ELR (cell line): Measurements from ENCODE around the gene COL8A2.
A peak's percentile ranks its signal among the peaks of the same experiment; 100 is the strongest.

Experiments
- DNase-seq: peaks from one replicate; pipeline ENCODE4 v3.0.0-alpha.2; 2015; ENCODE audit warnings: low read depth

Gene COL8A2

GRCh38 chr1:36157115-36157903, 32.3 kb upstream of the COL8A2 start:
- DNase-seq: no peak

GRCh38 chr1:36156329-36157114, 31.5 kb upstream of the COL8A2 start:
- peak; percentile 66 for DNase-seq

GRCh38 chr1:36155408-36156328, 30.6 kb upstream of the COL8A2 start, which contains the start of gene MAP7D1:
Gene MAP7D1 (plus strand): TSS chr1:36156160. CDS start chr1:36156418, 258 bp downstream.
- peak; percentile 92 for DNase-seq

DNA sequence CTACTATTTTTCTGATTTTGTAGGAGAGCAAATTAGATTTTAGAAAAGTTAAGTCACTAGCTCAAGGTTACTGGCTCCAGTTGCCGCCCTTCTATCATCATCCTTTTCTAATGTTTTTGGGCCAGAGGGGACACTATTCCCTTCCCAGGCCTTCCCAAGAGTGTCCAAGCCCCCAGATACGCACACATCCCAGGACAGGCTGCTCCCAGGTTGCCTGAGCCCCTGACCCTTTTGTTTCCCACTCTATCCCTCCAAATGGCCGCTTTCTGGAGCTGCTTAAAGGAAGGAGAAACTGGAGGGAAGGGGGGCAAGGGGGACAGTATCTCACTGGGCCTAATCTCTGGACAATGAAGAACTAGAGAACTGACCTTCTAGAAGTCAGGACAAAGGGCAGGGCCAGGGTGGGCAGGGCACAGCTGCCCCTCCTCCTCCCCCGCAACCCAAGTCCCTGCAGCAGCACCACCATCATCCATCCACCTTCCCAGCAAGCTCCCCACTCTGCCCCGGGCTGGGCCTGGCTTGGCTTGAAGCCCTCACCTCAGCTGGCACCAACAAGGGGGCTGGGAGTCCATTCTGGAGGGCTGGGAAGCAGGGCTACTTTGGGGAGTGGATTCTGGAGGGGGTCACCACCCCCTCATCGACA, 29.9 kb upstream of the COL8A2 start:
- no peak for DNase-seq

DNA sequence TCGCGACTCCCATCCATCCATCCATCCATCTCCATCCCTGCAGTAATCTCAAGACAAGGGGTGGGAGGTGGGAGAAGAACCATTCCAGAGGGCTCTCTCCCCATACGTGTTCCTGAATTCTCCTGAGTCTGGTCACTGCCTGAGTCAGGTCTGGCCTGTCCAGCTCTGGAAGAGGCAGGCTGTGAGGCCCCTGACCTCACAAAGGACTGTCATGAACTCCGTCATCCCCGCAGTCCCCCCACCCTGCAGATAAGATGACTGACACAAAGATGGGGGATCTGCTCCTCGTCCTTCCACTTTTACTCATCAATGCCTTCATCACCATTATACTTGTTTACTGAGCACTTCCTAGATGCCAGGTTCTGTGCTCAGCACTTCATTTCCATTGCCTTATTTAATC, 29.3 kb upstream of the COL8A2 start:
- DNase-seq: no peak

DNA sequence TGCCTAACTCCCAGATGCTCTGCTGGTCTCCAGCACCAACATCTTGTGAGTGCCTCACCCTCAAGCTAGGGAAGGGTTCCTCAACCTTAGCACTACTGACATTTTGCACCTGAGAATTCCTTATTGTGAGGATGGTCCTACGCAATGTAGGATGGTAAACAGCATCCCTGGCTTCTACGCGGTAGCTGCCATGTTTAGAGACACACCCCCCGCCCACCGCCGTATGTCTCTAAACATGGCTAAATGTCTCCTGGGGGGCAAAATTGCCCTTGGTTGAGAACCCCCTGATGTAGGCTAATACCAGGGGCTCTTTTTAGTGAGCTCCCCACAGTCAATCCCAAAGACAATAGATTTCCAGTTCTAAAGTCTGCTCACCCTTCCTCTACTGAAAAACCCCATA, 28.5 kb upstream of the COL8A2 start:
- DNase-seq: no peak

GRCh38 chr1:36151845-36152203, 26.8 kb upstream of the COL8A2 start:
- no peak for DNase-seq

DNA sequence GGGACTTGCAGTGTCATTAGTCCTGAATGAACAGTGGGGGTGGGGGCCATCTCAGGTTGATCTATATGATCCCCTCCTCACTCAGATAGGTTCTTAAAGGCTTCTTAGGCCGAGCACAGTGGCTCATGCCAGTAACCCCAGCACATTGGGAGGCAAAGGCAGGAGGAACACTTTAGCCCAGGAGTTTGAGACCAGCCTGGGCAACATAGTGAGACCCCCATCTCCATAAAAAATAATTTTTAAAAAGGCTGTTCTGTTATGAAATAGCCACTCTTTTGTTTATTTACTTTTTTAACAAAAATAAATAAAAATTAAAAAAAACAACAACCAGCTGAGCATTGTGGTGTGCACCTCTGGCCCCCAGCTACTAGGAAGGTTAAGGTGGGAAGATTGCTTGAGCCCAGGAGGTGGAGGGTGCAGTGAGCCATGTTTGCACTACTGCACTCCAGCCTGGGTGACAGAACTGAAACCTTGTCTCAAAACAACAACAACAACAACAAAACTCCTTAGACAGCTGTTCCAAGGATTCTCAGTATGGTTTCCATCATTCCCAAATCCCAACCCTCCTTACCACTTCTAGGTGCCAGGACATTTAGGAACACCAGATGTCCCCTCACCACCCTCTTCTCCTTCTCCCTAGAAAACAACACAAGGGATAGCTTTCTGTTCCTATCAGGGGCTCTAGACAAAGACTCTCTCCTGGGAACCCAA, 26.3 kb upstream of the COL8A2 start:
- no peak for DNase-seq

DNA sequence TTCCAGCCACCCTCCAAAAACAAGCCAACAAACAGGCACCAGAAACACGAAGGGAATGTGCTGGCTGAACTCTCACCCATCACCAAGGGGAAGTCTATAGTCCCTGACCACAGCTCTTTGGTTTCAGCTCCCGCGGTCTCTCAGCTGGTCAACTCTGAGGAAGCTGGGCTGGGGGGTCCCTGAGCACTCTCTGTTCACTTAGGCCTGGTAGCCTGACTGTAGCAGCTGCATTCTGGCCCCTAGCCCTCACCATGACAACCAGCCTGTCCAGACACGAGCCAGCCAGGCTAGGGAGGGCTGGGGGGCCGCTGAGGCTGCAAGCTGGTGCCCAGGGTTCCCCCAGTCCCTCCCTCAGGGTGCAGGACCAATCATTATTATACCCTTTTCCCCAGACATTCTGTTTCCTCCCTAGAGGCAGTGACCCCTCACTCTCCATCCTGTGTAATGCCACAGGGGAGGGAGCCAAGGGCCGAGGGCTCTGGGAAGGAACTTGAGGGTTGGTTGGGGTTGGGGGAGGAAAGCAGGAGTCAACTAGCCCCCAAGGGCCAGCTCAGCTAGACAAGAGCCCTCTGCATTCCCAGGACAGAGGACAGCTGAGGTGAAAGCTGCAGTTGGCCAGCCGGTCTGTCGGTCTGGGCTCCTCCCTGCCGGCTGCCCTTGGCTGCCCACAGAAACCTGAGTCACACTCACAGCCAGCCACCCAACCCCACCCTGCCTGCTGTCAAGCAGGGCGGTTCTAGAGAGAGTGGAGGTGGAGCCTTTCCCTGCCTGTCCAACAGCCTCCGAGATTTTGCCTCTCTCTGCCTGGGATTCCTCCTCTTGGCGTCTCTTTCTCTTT, 25.5 kb upstream of the COL8A2 start:
- peak; percentile 97 for DNase-seq

- DNase-seq: no peak
These were observed 24.9 kb upstream of the COL8A2 start for GRCh38 chr1:36149973-36150295.

- DNase-seq: peak; percentile 100
These were observed 24.4 kb upstream of the COL8A2 start, which contains the start of gene TRAPPC3 for GRCh38 chr1:36149237-36149972. Gene TRAPPC3 (minus strand): TSS chr1:36149486. CDS start chr1:36149378, 108 bp downstream.

GRCh38 chr1:36148821-36149236, 23.8 kb upstream of the COL8A2 start:
- DNase-seq: no peak

DNA sequence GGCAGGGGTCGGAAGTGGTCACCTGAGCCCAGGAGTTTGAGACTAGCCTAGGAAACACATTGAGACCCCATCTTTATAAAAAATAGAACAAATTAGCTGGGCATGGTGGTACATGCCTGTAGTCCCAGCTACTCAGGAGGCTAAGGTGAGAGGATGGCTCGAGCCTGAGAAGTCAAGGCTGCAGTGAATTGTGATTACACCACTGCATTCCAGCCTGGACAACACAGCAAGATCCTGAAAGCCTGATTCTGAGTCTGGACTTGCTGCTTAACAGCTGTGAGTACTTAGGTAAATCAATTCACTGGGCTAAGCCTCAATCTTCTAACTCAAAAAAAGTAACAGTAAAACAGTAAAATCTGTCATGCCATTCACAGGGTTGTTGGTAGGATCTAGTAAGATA, 19.4 kb upstream of the COL8A2 start:
- no peak for DNase-seq

GRCh38 chr1:36143424-36143823, 18.4 kb upstream of the COL8A2 start:
- no peak for DNase-seq

DNA sequence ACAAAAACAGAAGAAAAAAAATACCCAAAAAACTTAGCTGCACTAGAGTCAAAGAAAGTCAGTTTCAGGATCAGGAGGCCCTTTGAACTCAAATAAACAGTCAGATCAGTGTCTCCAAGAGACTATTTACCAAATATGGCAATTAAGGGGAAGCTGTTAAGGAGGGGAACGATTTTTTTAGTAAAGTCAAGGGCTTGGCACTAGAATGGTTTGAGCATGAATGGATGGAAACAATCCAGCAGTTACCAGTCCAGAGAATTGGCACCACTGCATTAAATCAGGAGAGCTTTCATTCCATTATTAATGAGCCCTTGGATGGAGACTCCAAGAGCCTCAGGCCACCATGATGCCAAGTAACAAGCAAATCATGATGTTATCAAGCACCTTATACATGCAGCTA, 17.1 kb upstream of the COL8A2 start:
- no peak for DNase-seq

DNA sequence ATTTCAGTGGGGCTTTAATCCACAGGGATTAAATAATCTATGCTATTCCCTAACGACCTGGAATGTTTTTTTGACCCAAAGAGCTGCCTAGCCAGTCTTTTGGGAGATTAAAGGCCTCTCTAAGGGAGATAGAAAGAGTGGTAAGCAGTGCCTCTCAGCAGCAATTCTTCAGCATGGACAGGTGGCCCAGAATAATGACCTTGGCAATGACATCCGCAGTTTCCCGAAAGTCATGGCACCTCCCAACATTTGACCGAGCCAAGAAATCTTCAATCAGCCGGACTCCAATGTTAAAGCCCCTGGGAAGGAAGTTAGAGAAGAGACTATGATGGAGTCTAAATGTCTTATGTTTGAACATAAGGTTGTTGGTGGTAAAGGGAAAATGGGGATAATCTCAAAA, 14.5 kb upstream of the COL8A2 start:
- DNase-seq: no peak

DNA sequence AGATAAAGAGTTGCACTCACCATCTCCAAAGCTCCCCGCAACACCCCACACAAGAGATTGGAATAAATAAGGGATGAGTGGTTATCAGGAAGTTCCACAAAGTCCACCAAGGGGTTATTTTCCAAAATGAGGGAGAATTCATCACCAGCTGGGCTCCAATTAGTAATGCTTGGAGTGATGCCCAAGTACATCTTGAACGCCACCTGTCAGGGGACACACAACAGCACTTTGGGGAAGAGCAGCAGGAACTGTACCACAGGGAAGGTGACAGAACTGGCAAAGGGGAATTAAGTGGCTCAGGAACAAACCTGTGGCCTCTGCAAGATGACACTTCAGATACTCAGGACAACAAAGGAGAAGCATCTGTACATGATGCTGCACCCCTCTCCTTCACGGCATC, 12.8 kb upstream of the COL8A2 start:
- no peak for DNase-seq

GRCh38 chr1:36137226-36137625, 12.2 kb upstream of the COL8A2 start:
- no peak for DNase-seq

DNA sequence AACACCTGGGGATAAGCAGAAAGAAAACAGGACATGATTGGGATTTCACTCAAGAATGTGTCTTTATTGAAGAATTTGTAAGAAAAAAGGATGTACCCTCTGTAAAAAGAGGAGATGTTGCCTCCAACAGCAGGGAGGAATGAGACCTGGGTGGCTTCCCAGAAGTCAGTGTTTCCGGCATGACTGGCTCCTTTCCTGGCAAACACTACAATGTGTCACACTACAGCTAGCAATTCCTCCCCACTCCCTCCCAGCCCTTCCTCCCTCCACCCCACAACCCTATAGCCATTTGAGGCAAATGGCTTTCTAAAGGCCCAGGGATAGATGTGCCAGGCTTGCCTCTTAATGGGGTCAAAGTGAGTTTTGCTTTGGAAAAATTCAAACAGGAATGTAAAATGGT, 11.5 kb upstream of the COL8A2 start:
- peak; percentile 87 for DNase-seq

- no peak for DNase-seq
These were observed 10.8 kb upstream of the COL8A2 start for GRCh38 chr1:36135796-36136195.
